ENCODE data around the gene ELMO2.

DNA sequence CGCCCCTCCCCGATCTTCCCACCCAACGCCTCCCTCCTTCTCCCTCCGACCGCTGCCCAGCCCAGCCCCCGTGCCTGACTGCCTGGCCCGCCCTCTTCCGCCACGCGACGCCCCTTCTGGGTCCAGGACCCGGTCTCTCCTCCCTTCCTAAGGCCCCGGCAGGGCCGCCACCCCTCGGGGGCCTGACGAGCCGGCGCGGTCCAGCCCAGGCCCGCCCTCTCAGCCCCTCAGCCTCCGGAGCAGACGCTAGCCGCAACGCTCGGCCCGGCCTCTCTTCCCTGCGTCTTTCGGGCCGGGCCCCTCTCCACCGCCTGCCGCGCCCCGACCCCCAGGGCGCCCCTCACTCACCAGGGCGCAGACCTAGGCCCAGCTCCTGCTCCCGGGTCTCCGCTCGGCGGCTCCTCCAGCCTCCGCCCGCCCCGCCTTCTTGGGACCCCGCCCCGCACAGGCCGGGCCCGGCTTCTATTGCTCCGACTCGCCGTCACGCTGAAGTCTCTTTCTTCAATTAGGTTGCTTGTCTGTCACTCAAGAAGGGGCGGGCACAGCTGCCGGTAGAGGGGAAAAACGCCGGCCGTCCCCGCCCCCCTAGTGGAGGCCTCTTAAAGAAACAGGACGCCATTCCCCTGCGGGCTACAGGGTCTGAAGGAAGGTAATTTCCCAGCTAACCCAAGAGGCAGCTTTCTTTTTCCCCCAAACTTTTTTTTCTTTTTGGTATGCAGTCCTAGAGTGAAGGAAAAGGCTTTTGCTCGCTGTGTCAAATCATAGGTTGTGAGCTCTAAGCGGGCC is at the start of gene ELMO2:
- TF ChIP-seq, protein P1, sequence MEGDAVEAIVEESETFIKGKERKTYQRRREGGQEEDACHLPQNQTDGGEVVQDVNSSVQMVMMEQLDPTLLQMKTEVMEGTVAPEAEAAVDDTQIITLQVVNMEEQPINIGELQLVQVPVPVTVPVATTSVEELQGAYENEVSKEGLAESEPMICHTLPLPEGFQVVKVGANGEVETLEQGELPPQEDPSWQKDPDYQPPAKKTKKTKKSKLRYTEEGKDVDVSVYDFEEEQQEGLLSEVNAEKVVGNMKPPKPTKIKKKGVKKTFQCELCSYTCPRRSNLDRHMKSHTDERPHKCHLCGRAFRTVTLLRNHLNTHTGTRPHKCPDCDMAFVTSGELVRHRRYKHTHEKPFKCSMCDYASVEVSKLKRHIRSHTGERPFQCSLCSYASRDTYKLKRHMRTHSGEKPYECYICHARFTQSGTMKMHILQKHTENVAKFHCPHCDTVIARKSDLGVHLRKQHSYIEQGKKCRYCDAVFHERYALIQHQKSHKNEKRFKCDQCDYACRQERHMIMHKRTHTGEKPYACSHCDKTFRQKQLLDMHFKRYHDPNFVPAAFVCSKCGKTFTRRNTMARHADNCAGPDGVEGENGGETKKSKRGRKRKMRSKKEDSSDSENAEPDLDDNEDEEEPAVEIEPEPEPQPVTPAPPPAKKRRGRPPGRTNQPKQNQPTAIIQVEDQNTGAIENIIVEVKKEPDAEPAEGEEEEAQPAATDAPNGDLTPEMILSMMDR (IDR thresholded peaks at IDR 0.05) = no peak
- TF ChIP-seq EZH2phosphoT487 (IDR thresholded peaks at IDR 0.05) = no peak

Data from neural progenitor cell (in vitro differentiated cells).